IMR-90 (cell line): Measurements from ENCODE around the gene GCK. TPM values are rescaled to one million over a fixed set of nuclear protein-coding genes. Genes with fewer than 3 reads are reported as not detected.

Experiments used
- ATAC-seq: fragments of 200-7000 bp; cut with Tn5 transposase; 2 replicates; pipeline ENCODE4 v1.9.1; 2020; ENCODE audit warnings: low read depth, mild to moderate bottlenecking, moderate library complexity
- BruUV-seq: library from RNA; stranded (reverse); fragments of 400-500 nt; replicated peaks from 2 replicates; lab custom pipeline; 2021; lab: Mats Ljungman, UMichigan
- CTCF ChIA-PET: fragments of 300-600 bp; formaldehyde crosslinking; extraction: SDS; loops from one replicate; lab custom pipeline; 2021; ENCODE audit warnings: antibody characterized with exemption; lab: Yijun Ruan, JAX
- POLR2A ChIA-PET: fragments of 300-600 bp; sonication (Branson Sonifier 250); formaldehyde crosslinking; loops from one replicate; lab custom pipeline; 2022; ENCODE audit warnings: antibody characterized with exemption; ENCODE audit not compliant: unreplicated experiment; lab: Charles Lee
- DNase-seq: peaks from one replicate; pipeline ENCODE4 v3.0.0; 2013
- H2AFZ ChIP-seq: replicated peaks from 2 replicates; pipeline ENCODE3; 2013; ENCODE audit warnings: low read length, mild to moderate bottlenecking; ENCODE audit not compliant: poor library complexity
- H2AK5ac ChIP-seq: 2 replicates; pipeline ENCODE4 v1.6.1; 2013; ENCODE audit warnings: low read depth, low read length, inconsistent platforms
- H2AK9ac ChIP-seq: replicated peaks from 2 replicates; pipeline ENCODE3; 2013; ENCODE audit warnings: mild to moderate bottlenecking, low read depth, low read length, moderate library complexity; ENCODE audit not compliant: poor library complexity
- H2BK120ac ChIP-seq: 2 replicates; pipeline ENCODE4 v1.6.1; 2013; ENCODE audit warnings: low read depth, low read length, inconsistent platforms
- H2BK15ac ChIP-seq: 3 replicates; pipeline ENCODE4 v1.6.1; 2013; ENCODE audit warnings: low read depth, low read length, inconsistent platforms
- H2BK20ac ChIP-seq: 2 replicates; pipeline ENCODE4 v1.6.1; 2013; ENCODE audit warnings: low read depth, mild to moderate bottlenecking, inconsistent platforms, low read length, moderate library complexity
- H2BK5ac ChIP-seq: 2 replicates; pipeline ENCODE4 v1.6.1; 2013; ENCODE audit warnings: mild to moderate bottlenecking, low read depth, low read length, inconsistent platforms; ENCODE audit not compliant: poor library complexity, severe bottlenecking
- H3K14ac ChIP-seq: replicated peaks from 2 replicates; pipeline ENCODE4 v1.6.1; 2013; ENCODE audit warnings: low read depth, low read length, inconsistent platforms
- H3K18ac ChIP-seq: 2 replicates; pipeline ENCODE4 v1.6.1; 2013; ENCODE audit warnings: low read depth, low read length, control low read depth
- H3K23ac ChIP-seq: 2 replicates; pipeline ENCODE4 v1.6.1; 2013; ENCODE audit warnings: low read depth, low read length, inconsistent platforms
- H3K27ac ChIP-seq: 2 replicates; pipeline ENCODE4 v1.5.1; 2013; ENCODE audit warnings: mild to moderate bottlenecking, control low read depth, low read length; ENCODE audit not compliant: insufficient read depth
- H3K27me3 ChIP-seq: 2 replicates; pipeline ENCODE4 v1.6.1; 2013; ENCODE audit warnings: low read length; ENCODE audit not compliant: control insufficient read depth, insufficient read depth
- H3K36me3 ChIP-seq: 2 replicates; pipeline ENCODE4 v1.6.1; 2013; ENCODE audit warnings: low read length, mixed read lengths; ENCODE audit not compliant: control insufficient read depth, insufficient read depth
- H3K4ac ChIP-seq: 2 replicates; pipeline ENCODE4 v1.6.1; 2013; ENCODE audit warnings: low read depth, low read length, inconsistent platforms
- H3K4me1 ChIP-seq: 2 replicates; pipeline ENCODE4 v1.6.1; 2013; ENCODE audit warnings: low read length, mixed read lengths; ENCODE audit not compliant: control insufficient read depth, insufficient read depth
- H3K4me2 ChIP-seq: 2 replicates; pipeline ENCODE4 v1.6.1; 2013; ENCODE audit warnings: low read depth, mild to moderate bottlenecking, control low read depth, low read length, moderate library complexity
- H3K4me3 ChIP-seq: 2 replicates; pipeline ENCODE4 v1.5.1; 2013; ENCODE audit warnings: low read depth, mild to moderate bottlenecking, control low read depth, low read length, moderate library complexity; ENCODE audit not compliant: insufficient read depth
- H3K56ac ChIP-seq: 2 replicates; pipeline ENCODE4 v1.6.1; 2013; ENCODE audit warnings: low read length, inconsistent platforms; ENCODE audit not compliant: insufficient read depth; ENCODE audit errors: extremely low read depth
- H3K79me1 ChIP-seq, 2 experiments: 2 replicates each; pipeline ENCODE4 v1.6.1; 2013; ENCODE audit warnings: low read length in 2 of 2, inconsistent platforms in 1 of 2, low read depth in 1 of 2
- H3K9ac ChIP-seq: 2 replicates; pipeline ENCODE4 v1.6.1; 2013; ENCODE audit warnings: low read depth, low read length, control low read depth
- H3K9me1 ChIP-seq: 2 replicates; pipeline ENCODE4 v1.6.1; 2013; ENCODE audit warnings: low read length, inconsistent platforms; ENCODE audit not compliant: insufficient read depth
- H3K9me3 ChIP-seq: 2 replicates; pipeline ENCODE4 v1.6.1; 2013; ENCODE audit warnings: low read length; ENCODE audit not compliant: control insufficient read depth, insufficient read depth
- H4K20me1 ChIP-seq: 2 replicates; pipeline ENCODE4 v1.6.1; 2013; ENCODE audit warnings: low read length, inconsistent platforms; ENCODE audit not compliant: insufficient read depth
- H4K5ac ChIP-seq: 2 replicates; pipeline ENCODE4 v1.6.1; 2013; ENCODE audit warnings: mild to moderate bottlenecking, low read depth, low read length, control low read depth
- H4K8ac ChIP-seq, 2 experiments: 2 replicates each; pipeline ENCODE4 v1.6.1; 2013; ENCODE audit warnings: low read depth in 2 of 2, low read length in 2 of 2, control low read depth in 1 of 2, inconsistent platforms in 1 of 2
- H4K91ac ChIP-seq: 2 replicates; pipeline ENCODE4 v1.6.1; 2013; ENCODE audit warnings: low read depth, low read length, inconsistent platforms; ENCODE audit not compliant: insufficient read depth
- BHLHE40 ChIP-seq: fragments of 150-350 bp; IDR thresholded peaks from 2 replicates; pipeline ENCODE4 v1.6.1; 2016; ENCODE audit warnings: mild to moderate bottlenecking, low read depth, low read length
- CEBPB ChIP-seq: IDR thresholded peaks from 2 replicates; pipeline ENCODE4 v1.6.1; 2012; ENCODE audit warnings: low read depth, low read length, improper control_type of control experiment
- CHD1 ChIP-seq: IDR thresholded peaks from 2 replicates; pipeline ENCODE4 v1.6.1; 2012; ENCODE audit warnings: low read depth, low read length, improper control_type of control experiment
- CTCF ChIP-seq: conservative IDR thresholded peaks from 2 replicates; pipeline ENCODE4 v1.5.1; 2012; ENCODE audit warnings: mild to moderate bottlenecking, low read depth, low read length, improper control_type of control experiment
- ELK1 ChIP-seq: fragments of 150-350 bp; IDR thresholded peaks from 2 replicates; pipeline ENCODE4 v1.6.1; 2016; ENCODE audit warnings: low read depth, mild to moderate bottlenecking, low read length, moderate library complexity, borderline replicate concordance
- FOS ChIP-seq: fragments of 150-350 bp; IDR thresholded peaks from 2 replicates; pipeline ENCODE4 v1.6.1; 2016; ENCODE audit warnings: low read depth, low read length
- MAFK ChIP-seq: IDR thresholded peaks from 2 replicates; pipeline ENCODE4 v1.6.1; 2012; ENCODE audit warnings: low read depth, low read length, improper control_type of control experiment
- MAZ ChIP-seq: IDR thresholded peaks from 2 replicates; pipeline ENCODE4 v1.6.1; 2012; ENCODE audit warnings: low read depth, mild to moderate bottlenecking, low read length, improper control_type of control experiment, moderate library complexity, borderline replicate concordance
- MXI1 ChIP-seq: IDR thresholded peaks from 2 replicates; pipeline ENCODE4 v1.6.1; 2012; ENCODE audit warnings: low read depth, mild to moderate bottlenecking, low read length, moderate library complexity, borderline replicate concordance
- NFE2L2 ChIP-seq: fragments of 150-350 bp; IDR thresholded peaks from 2 replicates; pipeline ENCODE4 v1.6.1; 2016; ENCODE audit warnings: low read depth, mild to moderate bottlenecking, low read length
- POLR2A ChIP-seq: IDR thresholded peaks from 2 replicates; pipeline ENCODE4 v1.6.1; 2012; ENCODE audit warnings: mild to moderate bottlenecking, low read depth, low read length
- RAD21 ChIP-seq: IDR thresholded peaks from 2 replicates; pipeline ENCODE4 v1.6.1; 2012; ENCODE audit warnings: low read length, improper control_type of control experiment
- RCOR1 ChIP-seq: IDR thresholded peaks from 2 replicates; pipeline ENCODE4 v1.6.1; 2012; ENCODE audit warnings: mild to moderate bottlenecking, low read length, improper control_type of control experiment; ENCODE audit not compliant: insufficient replicate concordance
- RFX5 ChIP-seq: IDR thresholded peaks from 2 replicates; pipeline ENCODE4 v1.8.0; 2012; ENCODE audit warnings: low read depth, mild to moderate bottlenecking, low read length, moderate library complexity
- SMC3 ChIP-seq: fragments of 150-350 bp; IDR thresholded peaks from 2 replicates; pipeline ENCODE4 v1.6.1; 2016; ENCODE audit warnings: low read depth, mild to moderate bottlenecking, antibody characterized with exemption, low read length, moderate library complexity
- USF2 ChIP-seq: fragments of 150-350 bp; IDR thresholded peaks from 2 replicates; pipeline ENCODE4 v1.6.1; 2017; ENCODE audit warnings: mild to moderate bottlenecking, antibody characterized with exemption, low read length, low read depth
- WGBS, 2 experiments: methylation state at CpG; one replicate each; pipeline versions ENCODE4 v1.1.5 to v1.1.7; 2013; ENCODE audit warnings: missing lambda C conversion rate in 2 of 2; ENCODE audit not compliant: insufficient read length in 1 of 2; ENCODE audit errors: extremely low coverage in 2 of 2; 5-methylcytosine and 5-hydroxymethylcytosine counted together
- dilution Hi-C: fragments of 300-500 bp; cut with HindIII; formaldehyde crosslinking; loops from one replicate; pipeline ENCODE4 v1.14.3; 2018; ENCODE audit warnings: low sequenced_read_pairs; ENCODE audit not compliant: unreplicated experiment
- in situ Hi-C: fragments of 300-500 bp; cut with MboI; formaldehyde crosslinking; loops from 3 replicates; pipeline ENCODE4 v1.14.3; 2019; ENCODE audit warnings: low sequenced_read_pairs, inconsistent platforms, mixed read lengths
- intact Hi-C: fragments of 100-400 bp; cut with micrococcal nuclease; formaldehyde crosslinking; loops from 2 replicates; pipeline ENCODE4 v1.10.0; 2022
- polyA plus RNA-seq, 3 experiments: library from polyadenylated mRNA; depleted of rRNA; stranded (reverse); fragments of >200 nt; gene quantifications; 2 replicates each; pipeline ENCODE4 v1.2.3, GENCODE V29; 2012; ENCODE audit warnings: low replicate concordance in 1 of 3
- total RNA-seq: library from RNA; depleted of rRNA; stranded (reverse); fragments of >200 nt; gene quantifications from 2 replicates; pipeline ENCODE4 v1.2.3, GENCODE V29; 2012

The GCK gene
- total and polyA plus RNA-seq, 2 of the 4 experiments (the other 2 are of a cell fraction) = 0.14 to 0.18 TPM

DNA sequence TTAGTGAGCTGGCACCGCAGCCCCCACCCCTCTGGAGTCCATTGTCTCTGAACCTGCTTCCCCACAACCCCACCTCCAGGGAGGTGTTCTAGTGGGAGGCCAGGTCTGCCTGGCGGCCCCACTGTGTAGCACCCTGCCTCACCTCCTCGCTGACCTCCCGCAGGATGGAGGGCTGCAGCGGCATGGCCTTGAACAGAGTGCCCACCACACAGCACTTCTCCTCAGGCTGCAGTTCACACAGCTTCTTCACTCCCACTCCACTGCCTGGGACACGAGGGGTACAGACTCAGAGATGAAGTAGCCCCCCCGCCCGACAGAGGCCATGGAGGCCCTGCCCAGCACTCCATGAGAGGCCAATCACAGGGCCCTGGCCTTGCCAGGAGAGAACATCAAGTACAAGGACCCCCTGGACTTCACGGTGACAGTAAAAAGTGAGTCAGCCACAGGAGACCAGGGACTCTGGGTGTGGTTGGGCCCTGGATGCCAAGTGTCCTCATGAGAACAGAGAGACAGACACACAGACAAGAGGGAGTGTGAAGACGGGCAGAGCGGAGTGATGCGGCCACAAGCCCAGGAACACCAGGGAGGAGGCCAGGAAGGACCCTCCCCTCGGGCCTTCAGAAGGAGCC lies 71.3 kb downstream of the GCK start:
- H2BK20ac ChIP-seq = no peak overlapping the region
- H4K8ac ChIP-seq = no peak overlapping the region
- no TSS peak for BruUV-seq
- no peak overlapping the region for H2AFZ ChIP-seq
- H3K36me3 ChIP-seq = peaks cover 46% of the 10 kb centered on the region
- no peak overlapping the region for H2BK15ac ChIP-seq
- intact Hi-C loops = no loop called here
- H2AK5ac ChIP-seq = no peak overlapping the region
- ChIA-PET POLR2A (no interaction called here), CTCF (no interaction called here)
- H3K18ac ChIP-seq = no peak overlapping the region
- no peak for DNase-seq
- dilution Hi-C loops = no loop called here
- WGBS, 2 experiments = 98% methylated on average over 7 of the region's 13 CpGs; no CpG with 5 or more reads in 1 of the 2 experiments
- H4K5ac ChIP-seq = no peak overlapping the region
- H3K79me1 ChIP-seq = peaks cover 17 to 47% of the 10 kb centered on the region in 2 experiments
- no peak overlapping the region for H2AK9ac ChIP-seq
- H3K4me3 ChIP-seq = no peak overlapping the region
- H3K27ac ChIP-seq = no peak overlapping the region
- no peak overlapping the region for H3K4ac ChIP-seq
- no peak overlapping the region for H3K14ac ChIP-seq
- TF ChIP-seq CHD1 (no peak), FOS (no peak), NFE2L2 (no peak), CTCF (no peak), MXI1 (no peak), USF2 (no peak), ELK1 (no peak), BHLHE40 (no peak), POLR2A (no peak), SMC3 (no peak), RCOR1 (no peak), CEBPB (no peak), MAFK (no peak), MAZ (no peak), RFX5 (no peak), RAD21 (no peak)
- no peaks in the 10 kb centered on the region for H3K9me3 ChIP-seq
- H3K9ac ChIP-seq = no peak overlapping the region
- no peaks in the 10 kb centered on the region for H3K27me3 ChIP-seq
- H2BK120ac ChIP-seq = no peak overlapping the region
- H4K91ac ChIP-seq = no peak overlapping the region
- no peak overlapping the region for H3K23ac ChIP-seq
- in situ Hi-C loops = no loop called here
- no peak overlapping the region for H3K56ac ChIP-seq
- ATAC-seq = no peak
- H2BK5ac ChIP-seq = no peak overlapping the region
- peaks cover 6% of the 10 kb centered on the region for H3K4me1 ChIP-seq
- no peak overlapping the region for H3K4me2 ChIP-seq
- H3K9me1 ChIP-seq = peaks cover 16% of the 10 kb centered on the region
- H4K20me1 ChIP-seq = no peaks in the 10 kb centered on the region; the same call in 1 of the 2 replicates
